NCI-H510A (cell line): ENCODE results near the gene CREB3L1.
"Not testable (repeated sequence)": the region's sequence is repeated elsewhere in the genome, so short reads cannot be mapped to it uniquely, and the experiment has no call there.

Source experiments
- DNase-seq: peaks from one replicate; lab custom pipeline; 2025; lab: John Stamatoyannopoulos, UW

Gene CREB3L1

DNA sequence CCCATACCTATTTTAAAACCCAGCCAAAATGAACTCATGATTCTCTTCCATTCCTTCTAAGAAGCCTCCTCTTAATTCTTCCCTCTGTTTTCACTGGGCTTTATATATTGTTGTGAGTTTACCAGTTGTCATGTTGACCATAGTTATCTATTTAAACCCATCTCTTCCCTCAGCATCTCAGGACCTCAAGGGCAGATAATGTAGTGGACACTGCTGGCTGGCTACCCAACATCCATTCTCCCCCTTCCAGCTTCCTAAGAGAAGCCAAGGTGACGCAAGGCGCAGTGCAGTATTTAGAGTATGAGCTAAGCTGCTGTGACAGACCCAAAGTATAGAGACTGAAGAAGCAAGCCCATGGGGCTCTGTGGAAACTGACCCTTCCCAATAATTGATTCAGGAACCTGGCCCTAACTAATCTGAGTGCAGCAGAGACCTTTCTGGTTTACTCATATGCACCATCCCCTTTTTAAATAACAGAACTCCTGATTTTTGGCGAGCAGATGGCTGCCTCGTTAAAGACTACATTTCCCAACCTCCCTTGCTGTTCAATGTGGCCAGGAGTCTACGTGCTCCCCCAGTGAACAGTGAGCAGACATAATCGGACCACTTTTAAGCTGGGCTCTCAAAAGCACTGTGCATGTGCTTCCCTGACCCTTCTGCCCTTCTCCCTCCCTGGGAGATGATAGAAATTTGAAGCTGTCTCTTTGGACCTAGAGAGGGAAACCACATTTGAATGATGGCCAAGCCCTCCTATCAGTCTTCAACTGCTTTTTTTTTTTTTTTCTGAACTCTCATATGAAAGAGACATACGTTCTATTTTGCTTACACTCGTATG, 28.1 kb upstream of the CREB3L1 start:
- no peak for DNase-seq

DNA sequence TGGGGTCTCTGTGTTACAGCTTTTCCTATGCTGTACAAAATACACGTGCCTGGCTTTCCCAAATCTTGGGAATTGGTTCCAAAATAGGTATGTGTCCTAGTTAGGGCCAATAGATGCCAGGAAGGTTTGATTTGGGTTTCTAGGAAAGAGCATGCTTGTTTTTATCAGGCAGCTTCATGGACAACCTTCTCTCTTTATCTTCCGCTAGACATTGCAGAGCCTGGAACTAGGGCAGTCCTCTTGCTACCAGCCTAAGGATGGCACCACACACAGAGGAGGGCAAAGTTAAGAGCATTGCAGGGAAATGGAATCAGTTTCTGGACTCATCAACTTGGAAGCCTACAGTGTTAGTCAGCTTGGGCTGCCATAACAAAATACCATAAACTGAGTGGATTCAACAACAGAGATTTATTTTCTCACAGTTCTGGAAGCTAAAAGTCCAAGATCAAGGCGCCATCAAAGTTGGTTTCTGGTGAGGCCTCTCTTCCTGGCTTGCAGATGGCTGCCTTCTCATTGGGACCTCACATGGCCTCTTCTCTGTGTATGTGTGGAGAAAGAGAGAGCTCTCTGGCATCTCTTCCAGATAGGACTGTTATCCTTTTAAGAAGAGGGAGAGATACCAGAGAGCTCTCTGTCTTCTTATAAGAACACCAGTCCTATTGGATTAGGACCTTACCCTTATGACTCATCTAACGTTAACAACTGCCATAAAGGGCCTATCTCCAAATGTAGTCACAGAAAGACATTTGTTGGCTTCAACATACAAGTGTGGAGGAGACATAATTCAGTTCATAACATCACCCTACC, 27.3 kb upstream of the CREB3L1 start:
- DNase-seq, result no peak

DNA sequence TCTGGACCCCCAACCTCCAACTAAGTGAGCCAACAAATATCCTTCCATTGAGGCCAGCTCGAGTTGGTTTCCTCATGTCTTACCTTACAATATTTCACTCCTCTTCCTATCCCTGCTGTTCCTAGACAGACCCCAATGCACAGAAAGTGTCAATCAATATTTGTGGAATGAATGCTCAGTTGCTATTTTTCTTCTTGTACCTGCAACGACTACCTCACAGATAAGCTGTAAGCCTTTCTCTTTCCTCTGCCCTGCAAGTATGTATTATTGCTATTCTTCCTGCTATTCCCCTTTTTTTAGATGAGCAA, 26.8 kb upstream of the CREB3L1 start:
- DNase-seq, result no peak

DNA sequence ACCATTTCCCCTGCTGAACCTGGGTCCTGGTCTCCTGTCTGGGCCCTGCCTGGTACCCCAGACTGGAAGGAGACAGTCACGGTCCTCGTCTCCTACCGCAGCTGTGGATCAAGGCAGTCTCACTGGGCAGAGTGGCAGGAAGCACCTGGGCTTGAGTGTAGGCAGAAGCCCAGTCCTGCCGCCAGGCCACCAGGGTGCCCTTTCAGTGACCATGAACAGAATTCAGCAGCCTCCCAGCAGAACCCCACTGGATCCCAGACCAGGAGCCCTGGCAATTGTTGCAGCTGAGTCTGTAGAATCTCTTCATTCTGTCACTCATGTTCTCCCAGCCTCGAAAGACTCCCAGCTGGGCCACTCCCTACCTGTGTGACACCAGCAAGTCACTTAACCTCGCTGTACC, 25.5 kb upstream of the CREB3L1 start:
- no peak for DNase-seq

DNA sequence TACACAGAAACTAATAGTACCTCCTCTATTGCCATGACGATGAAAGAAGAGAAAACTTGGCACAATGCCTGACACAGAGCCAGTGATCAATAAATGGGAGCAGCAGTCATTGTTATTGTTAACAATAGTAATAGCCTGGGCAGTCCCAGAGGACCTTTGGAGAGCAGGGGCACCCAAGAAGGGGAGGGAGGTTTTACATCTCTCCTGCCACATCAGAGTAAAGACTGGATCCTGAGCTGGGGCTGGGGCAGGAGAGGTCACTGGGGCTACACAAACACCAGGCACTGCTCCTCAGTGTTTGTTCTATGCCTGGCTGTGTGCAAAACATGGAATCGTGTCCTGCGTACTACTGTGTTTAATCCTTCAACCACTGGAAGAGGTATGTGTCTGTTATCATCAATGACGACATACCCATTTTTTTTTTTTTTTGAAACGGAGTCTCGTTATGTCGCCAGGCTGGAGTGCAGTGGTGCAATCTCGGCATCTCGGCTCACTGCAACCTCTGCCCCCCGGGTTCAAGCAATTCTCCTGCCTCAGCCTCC, 25.0 kb upstream of the CREB3L1 start:
- no peak for DNase-seq

DNA sequence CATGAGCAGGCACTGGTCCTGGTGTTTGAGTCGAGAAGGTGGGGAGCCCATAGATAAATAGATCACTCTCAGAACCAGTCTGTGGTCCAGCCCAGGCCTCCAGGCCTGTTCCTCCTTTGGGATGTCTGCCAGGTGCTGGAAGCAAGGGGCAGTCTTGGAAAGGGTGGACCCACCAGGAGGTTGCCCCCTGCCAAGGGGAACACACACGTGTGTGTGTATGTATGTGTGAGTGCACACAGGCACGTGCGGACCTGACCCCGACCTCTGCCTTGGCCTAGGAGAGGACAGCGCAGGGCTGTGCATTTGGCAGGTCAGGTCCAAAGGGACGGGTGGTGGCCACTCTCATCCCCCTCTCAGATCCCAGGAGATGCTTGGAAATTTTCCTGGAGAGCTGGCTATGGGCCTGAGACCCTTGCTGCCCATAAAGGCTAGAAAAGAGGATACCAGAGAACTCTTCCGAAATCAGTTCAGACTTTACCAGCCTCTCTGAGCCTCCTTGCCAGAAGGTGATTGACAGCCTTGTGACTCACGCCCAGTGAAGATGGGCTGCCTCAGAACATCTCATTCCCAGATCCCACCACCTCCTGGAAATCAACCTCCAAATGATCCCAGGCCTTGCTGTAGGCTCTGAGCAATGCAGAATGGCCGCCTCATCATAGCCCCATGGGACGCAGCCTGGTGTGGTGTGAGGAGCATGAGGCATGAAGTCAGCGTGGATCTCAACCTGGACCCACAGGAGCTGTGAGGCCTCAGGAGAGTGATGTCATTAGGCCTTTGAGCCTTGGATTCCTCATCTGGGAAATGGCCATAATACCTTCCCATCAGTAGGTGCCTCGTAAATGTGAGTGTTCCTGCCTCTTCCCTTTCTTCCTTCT, 24.0 kb upstream of the CREB3L1 start:
- DNase-seq, result no peak

DNA sequence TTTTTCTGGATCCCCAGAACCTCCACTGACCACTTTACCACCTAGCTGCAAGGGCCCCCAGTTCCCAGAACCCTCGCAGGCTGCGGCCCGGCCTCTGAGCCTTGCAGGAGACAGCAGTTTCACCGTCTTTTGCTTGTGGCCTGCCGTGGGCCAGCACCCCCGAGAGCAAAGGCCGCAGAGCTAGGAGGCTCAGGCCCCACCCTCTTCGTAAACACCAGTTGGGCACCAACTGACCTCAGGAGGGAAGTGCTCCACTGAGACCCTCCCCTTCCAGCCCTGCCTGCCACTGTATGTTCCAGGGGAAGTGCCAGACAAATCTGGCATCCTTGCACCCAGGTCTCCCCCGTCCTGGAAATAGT, 23.4 kb upstream of the CREB3L1 start:
- DNase-seq, result no peak

DNA sequence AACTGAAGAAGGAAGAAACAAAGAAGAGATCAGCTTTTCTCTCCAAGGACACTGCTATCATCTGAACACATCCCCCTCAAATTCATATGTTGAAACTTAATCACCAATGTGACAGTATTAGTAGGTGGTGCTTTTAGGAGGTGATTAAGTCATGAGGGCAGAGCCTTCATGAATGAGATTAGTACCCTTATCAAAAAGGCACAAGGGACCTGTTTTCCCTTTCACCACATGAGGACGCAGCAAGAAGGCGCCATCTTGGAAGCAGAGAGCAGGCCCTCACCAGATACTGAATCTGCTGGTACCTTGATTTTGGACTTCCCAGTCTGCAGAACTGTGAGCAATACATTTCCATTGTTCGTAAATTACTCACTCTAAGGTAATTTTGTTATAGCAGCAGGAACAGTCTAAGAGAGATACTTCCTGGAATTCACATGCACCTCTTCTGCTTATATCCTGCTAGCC, 20.9 kb upstream of the CREB3L1 start:
- DNase-seq, result no peak

DNA sequence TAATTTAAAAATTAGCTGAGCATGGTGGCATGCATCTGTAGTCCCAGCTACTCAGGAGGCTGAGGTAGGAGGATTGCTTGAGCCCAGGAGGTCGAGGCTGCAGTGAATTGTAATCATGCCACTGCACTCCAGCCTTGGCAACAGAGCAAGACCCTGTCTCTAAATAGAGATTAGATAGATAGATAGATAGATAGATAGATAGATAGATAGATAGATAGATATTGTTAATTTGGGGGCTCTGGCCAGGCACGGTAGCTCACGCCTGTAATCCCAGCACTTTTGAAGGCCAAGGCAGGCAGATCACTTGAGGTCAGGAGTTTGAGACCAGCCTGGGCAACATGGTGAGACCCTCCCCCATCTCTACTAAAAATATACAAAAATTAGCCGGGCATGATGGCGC, 18.1 kb upstream of the CREB3L1 start:
- DNase-seq, result not testable (repeated sequence)

DNA sequence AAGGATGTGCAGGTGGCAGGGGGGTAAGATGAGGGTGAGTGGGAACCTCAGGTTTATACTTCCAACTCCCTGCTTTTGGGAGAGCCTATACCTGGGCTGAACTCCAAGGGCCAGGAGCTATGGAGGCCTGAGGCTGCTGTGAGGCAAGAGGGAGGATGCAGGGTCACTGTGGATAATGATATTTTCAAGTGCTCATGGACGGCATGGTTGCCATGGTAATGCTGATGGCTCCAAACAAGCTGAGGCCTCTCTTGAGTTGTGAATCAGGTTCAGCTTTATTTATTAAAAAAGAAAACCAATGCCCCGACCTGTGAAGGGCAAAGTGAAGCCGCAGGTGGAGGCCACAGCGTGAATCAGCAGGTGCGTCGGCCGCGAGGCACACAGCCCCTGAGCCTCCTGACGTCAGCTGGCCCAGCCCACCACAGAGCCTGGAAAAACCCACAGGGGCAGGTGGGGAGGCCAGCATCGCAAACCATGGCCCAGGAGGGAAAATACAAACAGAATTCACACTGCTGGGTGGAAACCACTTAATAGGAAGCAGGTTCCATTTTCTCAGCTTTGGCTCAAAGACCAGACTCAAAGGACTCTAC, 17.4 kb upstream of the CREB3L1 start:
- no peak for DNase-seq

DNA sequence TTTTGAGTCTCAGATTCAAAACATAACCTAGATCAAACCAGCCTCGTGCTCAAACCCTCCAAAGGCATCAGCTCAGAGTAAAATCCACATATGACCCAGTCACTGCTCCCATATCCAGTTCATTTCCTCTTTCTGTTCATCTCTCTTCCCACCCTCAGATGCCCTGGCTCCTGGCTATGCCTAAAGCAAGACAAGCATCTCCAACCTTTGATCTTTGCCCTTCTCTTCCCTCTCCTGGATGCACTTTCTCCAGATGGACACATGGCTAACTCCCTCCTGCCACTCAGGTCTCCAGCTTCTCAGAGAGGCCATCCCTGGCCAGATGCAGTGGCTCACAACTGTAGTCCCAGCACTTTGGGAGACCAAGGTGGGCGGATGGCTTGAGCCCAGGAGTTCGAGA, 14.3 kb upstream of the CREB3L1 start:
- DNase-seq, result no peak

DNA sequence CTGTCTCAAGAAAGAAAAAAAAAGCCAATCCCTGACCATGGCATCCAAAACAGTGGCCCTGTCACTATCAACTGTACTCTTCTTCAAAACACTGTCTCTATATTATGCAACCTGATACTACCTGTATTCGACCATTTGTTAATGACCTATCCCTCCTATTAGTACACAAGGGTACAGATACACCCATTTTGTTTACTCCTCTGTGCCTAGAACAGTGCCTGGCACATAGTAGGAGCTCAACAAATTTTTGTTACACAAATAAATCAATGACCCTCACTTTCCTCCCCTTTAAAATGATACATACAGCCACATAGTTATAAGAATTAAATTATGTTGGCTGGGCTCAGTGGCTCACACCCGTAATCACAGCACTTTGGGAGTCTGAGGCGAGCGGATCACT, 13.4 kb upstream of the CREB3L1 start:
- no peak for DNase-seq

DNA sequence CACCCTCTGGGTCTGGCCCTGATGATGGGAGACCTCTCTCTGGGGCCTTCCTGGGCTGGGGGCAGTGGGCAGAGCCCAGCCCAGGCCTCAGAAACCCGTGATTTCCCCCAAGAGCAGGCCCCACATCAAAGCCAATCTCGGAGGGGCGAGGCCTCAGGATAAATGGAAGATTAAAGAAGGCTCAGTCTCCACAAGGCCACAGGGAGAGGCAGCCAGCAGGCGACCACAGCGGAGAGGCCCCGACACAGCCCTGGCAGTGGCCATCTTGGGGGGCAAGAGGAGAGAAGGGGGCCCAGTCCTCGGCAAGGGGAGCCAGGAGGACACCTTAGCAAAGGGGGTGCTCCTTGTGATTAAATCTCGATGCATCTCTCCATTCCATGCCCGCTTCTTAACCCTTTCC, 12.5 kb upstream of the CREB3L1 start:
- no peak for DNase-seq

DNA sequence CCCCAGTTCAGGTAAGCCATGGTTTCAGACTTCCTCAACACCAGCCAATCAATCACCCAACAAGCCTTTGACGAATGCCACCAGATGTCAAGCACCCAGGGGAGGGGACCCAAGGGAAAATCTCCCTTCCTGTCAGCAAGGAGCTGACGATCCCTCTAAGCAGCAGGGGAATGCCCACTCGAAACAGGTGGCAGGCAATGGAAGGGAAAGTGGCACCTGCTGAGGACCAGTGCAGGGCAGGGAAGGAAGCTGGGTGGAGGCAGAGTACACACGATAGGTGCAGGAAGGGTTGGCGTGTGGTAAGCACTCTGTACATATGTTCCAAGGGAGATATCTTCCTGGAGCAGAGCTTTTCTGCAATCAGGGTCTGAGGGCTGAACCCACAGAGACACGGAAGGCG, 11.7 kb upstream of the CREB3L1 start:
- DNase-seq, result no peak

DNA sequence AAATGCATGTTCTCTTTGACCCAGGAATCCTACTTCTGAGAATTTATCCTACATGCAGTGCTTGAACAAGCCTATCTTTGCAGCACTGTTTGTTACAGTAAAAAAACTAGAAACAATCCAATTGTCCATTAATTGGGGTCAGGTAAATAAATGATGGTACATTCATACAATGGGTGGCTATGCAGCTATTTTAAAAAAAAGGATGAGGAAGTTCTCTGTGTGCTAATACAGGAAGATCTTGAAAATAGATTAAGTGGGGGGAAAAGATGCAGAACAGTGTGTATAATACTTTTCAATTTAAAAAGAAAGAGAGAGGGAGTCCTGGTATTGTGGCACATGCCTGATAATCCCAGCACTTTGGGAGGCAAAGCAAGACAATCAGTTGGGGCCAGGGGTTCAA, 9.5 kb upstream of the CREB3L1 start:
- DNase-seq, result no peak

DNA sequence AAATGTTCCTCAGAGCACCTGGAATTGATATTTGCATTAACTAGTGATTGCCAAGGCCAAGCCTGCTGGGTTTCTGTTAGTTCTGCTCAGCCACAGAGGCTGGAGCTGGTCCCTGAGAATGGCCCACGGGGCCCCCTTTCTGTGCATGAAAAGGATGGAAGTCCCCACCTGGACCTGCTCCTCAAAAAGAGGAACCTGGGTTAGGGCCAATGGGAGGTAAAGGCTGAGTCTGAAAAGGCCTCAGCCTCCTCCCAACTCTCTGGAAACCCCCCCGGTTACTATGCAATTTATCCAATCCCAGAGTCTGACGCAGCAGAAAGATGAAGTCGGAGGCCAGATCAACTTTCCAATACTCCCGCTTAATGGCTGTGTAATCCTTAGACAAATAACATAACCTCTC, 6.8 kb upstream of the CREB3L1 start:
- no peak for DNase-seq

DNA sequence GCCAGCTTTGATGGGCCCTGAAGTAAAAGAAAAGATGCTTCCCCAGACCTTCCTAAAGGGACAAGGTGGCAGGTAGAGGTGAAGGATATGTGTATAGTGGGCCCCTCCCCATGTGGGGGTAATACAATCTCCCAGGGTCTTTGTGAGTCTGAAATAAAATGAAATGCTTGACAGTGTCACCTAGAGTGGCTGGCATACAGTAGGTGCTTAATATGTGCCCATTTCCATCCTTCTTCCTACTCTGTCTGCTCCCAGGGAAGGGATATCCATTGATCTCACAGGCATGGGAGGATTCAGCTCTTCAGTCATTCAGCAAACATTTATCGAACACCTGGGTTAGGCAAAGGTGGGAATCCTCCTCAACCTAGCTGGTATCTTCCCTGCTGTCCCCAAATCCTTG, 6.1 kb upstream of the CREB3L1 start:
- DNase-seq, result no peak

DNA sequence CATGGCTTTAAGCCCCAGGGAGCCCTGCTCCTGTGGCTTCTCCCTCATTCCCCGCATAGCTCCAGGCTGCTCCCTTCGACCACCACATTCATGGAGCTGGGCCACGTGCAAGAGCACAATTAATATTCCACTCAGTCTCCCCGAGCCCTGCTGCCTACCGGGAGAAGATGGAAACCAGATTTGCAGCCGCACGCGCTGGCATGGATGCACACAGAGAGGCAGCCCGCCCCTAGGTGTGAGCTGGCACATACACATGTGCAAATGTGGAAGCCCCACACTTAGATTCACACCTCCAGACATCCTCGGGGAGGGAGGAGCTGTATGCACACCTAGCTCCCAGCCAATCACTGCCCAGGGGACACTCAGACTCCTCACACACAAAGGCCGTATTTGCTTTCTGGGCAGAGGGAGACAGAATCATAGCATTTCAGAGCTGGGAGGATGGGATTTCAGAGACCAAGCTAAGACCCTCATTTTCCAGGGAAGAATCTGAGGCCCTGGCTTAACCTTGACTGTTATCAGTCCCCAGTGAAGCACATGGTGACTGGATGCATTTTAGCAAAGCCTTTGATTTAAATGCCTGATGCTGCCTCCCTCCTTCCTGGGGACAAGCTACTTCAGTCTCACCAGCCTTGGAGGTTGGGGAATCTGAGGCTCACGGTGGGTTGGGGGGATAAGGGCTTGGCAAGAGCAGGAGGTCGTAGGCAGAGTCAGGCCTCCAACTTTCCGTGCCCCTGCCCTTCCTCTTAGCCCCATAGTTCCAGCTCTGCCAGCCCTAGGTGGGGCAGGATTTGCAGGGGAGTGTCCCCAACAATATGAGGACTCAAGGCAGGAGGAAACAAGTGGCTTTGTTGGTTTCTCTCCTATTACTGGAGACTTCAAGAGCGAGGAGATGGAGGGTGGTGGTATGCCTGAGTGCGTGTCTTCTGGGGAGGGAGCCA, 5.3 kb upstream of the CREB3L1 start:
- DNase-seq, result no peak

DNA sequence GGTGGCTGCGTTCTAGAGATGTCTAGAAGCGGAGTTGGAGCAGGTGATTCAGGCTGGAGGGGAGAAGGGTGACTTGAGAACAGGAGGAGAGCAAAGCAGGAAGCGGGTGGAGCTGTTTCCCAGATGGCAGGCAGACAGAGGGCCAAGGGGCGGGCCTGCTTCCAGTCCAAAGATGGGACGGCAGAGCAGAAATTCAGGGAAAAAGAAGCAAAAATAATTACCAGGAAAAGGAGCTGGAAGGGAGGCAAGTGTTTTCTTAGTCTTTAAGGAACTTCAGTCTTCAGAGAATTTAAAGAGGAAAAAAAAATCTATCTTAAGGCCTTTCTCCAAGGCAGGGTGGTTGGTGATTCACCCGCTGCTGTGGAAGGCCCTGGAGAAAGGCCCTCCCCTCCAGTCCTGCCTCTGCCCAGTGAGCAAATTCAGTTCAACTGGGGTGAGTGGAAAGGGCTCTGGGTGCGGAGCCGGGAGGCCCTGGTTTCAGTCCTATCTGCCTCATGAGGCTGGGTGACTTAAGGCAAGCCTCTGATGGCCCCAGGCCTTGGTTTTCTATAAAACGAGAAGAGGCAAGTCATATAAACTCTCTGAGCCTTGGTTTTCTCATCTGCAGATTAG, 4.5 kb upstream of the CREB3L1 start:
- DNase-seq, result no peak

DNA sequence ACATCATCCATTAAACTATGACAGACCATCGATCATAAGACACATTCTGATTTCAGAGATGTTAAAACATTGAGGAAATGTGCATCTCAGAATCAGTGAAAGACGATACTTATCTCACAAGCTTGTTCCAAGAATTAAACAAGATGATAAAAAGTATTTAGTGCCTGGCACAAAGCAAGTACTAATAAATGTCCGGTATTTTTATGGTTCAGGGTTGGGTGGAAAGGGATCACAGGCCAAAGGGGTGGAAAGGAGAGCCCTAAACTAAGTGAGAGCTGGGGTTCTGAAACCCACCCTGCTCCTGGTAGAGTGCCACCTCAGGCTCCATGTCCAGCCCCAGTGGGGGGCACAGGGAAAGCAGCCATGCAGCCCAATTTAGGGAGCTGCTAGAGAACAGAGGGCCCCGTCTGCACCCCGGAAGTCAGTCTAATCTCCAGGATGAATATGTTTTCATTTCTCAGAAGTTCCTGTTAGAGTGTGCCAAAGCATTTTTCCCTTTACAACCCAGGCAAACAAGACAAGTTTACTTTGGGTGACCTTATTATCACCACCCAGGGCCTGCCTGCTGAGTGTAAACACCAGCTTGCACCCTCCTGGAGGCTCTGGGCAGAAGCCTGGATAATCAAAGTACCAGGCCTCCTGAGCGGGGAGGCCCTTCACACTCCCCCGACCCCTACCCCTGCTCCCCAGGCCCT, 3.8 kb upstream of the CREB3L1 start:
- no peak for DNase-seq
